Caki2 (cell line): Measurements from ENCODE around the gene TMEM30B. TPM values are rescaled to one million over a fixed set of nuclear protein-coding genes. Genes with fewer than 3 reads are reported as not detected.

Experiments used
- total RNA-seq: library from RNA; depleted of rRNA; stranded (reverse); fragments of >200 nt; shearing (Covaris generic); gene quantifications from 2 replicates; pipeline ENCODE4 v1.2.3, GENCODE V29; 2014; ENCODE audit warnings: low replicate concordance; rRNA removed

TMEM30B gene
- total RNA-seq, 1 experiment from 2014 or later, result not detected

Other genes starting within 250 kb of the TMEM30B start
- 0.14 and 1.6 TPM in 2 replicates for gene PRKCH, start 40.2 kb upstream of the TMEM30B start, total RNA-seq